ENCODE data around the gene HK3. TPM values are rescaled to one million over a fixed set of nuclear protein-coding genes. Genes with fewer than 3 reads are reported as not detected.

Gene HK3, protein sequence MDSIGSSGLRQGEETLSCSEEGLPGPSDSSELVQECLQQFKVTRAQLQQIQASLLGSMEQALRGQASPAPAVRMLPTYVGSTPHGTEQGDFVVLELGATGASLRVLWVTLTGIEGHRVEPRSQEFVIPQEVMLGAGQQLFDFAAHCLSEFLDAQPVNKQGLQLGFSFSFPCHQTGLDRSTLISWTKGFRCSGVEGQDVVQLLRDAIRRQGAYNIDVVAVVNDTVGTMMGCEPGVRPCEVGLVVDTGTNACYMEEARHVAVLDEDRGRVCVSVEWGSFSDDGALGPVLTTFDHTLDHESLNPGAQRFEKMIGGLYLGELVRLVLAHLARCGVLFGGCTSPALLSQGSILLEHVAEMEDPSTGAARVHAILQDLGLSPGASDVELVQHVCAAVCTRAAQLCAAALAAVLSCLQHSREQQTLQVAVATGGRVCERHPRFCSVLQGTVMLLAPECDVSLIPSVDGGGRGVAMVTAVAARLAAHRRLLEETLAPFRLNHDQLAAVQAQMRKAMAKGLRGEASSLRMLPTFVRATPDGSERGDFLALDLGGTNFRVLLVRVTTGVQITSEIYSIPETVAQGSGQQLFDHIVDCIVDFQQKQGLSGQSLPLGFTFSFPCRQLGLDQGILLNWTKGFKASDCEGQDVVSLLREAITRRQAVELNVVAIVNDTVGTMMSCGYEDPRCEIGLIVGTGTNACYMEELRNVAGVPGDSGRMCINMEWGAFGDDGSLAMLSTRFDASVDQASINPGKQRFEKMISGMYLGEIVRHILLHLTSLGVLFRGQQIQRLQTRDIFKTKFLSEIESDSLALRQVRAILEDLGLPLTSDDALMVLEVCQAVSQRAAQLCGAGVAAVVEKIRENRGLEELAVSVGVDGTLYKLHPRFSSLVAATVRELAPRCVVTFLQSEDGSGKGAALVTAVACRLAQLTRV
- total RNA-seq (10 to 100 TPM; 16.7 to 25.5 TPM), polyA plus RNA-seq (1 to 10 TPM; 4.3 to 9.9 TPM)

DNA sequence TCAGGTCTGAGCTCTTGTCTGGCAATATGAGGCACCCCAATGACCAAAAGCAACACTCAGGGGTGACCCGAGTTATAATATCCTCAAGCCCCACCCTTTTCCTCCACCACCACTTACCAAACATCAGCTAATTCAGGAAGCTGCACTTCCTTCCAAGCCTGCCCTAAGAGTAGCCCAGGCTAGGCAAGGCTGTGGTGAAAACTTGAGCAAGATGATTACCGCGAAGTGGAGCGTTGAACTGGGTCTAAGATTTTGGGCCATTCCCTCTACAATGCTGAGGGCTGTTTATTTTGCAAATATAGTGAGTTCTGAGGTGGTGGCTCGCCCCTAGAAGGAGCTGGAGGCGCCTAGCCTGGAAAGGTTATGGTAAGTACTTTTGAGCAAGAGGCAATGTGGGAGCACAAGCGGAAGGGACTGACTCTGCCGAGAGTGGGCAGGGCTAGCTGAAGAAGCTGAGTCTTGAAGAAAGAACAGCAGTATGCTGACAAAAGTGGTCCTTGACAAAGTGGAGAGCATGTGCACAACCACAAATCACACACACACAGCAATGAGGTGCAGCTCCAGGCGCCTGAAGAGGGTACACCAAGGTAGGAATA lies at the start of gene HK3:
Gene HK3, minus strand, starts transcription at position 51 of the 596 bp plus-strand sequence. CDS start 3,187 bp downstream, outside the sequence.
- Histone ChIP-seq H3K4me3 (ENCODE audit: low read depth in 1 of 3, low read length in 3 of 3) (peak within 1 kb of the TSS in 1 of 3 donors; percentile 3), H3K27me3 (ENCODE audit: control insufficient read depth in 4 of 4, insufficient read depth in 4 of 4, low read length in 3 of 4) (no peaks in the 10 kb centered on the region), H3K9me3 (ENCODE audit: control insufficient read depth in 4 of 4, low read length in 3 of 4) (no peaks in the 10 kb centered on the region), H3K4me1 (ENCODE audit: control insufficient read depth in 4 of 4, insufficient read depth in 4 of 4, low read length in 3 of 4) (no peaks in the 10 kb centered on the region), H3K36me3 (ENCODE audit: control insufficient read depth in 4 of 4, insufficient read depth in 3 of 4, low read depth in 1 of 4, low read length in 3 of 4) (peaks cover 1 to 15% (median 12%) of the 10 kb centered on the region in 4 donors), H3K27ac (ENCODE audit: low read depth in 1 of 2, low read length in 2 of 2) (peak within 1 kb of the TSS in 1 of 2 donors; percentile 13), H3K9ac (ENCODE audit: low read depth in 1 of 2, low read length in 2 of 2) (no peak within 1 kb of the TSS)
- TF ChIP-seq, protein P1, sequence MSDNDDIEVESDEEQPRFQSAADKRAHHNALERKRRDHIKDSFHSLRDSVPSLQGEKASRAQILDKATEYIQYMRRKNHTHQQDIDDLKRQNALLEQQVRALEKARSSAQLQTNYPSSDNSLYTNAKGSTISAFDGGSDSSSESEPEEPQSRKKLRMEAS (IDR thresholded peaks at IDR 0.05), result no peak
- TF ChIP-seq HNF4A (conservative IDR thresholded peaks at IDR 0.05) (no peak), TAF1 (conservative IDR thresholded peaks at IDR 0.05) (no peak), HNF4G (IDR thresholded peaks at IDR 0.05) (no peak), YY1 (IDR thresholded peaks at IDR 0.05) (no peak), EGR1 (IDR thresholded peaks at IDR 0.05; ENCODE audit: low read depth in 2 of 2) (no peak), RXRA (IDR thresholded peaks at IDR 0.05) (no peak), FOXA1 (IDR thresholded peaks at IDR 0.05) (no peak), GABPA (IDR thresholded peaks at IDR 0.05 in 1 of 2, conservative IDR thresholded peaks at IDR 0.05 in 1 of 2) (no peak), NR2F2 (IDR thresholded peaks at IDR 0.05) (no peak), JUND (IDR thresholded peaks at IDR 0.05) (no peak), FOXA2 (IDR thresholded peaks at IDR 0.05) (no peak), SP1 (IDR thresholded peaks at IDR 0.05) (no peak), RAD21 (IDR thresholded peaks at IDR 0.05) (no peak)
- TF ChIP-seq, protein P2, sequence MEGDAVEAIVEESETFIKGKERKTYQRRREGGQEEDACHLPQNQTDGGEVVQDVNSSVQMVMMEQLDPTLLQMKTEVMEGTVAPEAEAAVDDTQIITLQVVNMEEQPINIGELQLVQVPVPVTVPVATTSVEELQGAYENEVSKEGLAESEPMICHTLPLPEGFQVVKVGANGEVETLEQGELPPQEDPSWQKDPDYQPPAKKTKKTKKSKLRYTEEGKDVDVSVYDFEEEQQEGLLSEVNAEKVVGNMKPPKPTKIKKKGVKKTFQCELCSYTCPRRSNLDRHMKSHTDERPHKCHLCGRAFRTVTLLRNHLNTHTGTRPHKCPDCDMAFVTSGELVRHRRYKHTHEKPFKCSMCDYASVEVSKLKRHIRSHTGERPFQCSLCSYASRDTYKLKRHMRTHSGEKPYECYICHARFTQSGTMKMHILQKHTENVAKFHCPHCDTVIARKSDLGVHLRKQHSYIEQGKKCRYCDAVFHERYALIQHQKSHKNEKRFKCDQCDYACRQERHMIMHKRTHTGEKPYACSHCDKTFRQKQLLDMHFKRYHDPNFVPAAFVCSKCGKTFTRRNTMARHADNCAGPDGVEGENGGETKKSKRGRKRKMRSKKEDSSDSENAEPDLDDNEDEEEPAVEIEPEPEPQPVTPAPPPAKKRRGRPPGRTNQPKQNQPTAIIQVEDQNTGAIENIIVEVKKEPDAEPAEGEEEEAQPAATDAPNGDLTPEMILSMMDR (IDR thresholded peaks at IDR 0.05; ENCODE audit: low read depth, low read length, missing input control), result no peak
- TF ChIP-seq, protein P3, sequence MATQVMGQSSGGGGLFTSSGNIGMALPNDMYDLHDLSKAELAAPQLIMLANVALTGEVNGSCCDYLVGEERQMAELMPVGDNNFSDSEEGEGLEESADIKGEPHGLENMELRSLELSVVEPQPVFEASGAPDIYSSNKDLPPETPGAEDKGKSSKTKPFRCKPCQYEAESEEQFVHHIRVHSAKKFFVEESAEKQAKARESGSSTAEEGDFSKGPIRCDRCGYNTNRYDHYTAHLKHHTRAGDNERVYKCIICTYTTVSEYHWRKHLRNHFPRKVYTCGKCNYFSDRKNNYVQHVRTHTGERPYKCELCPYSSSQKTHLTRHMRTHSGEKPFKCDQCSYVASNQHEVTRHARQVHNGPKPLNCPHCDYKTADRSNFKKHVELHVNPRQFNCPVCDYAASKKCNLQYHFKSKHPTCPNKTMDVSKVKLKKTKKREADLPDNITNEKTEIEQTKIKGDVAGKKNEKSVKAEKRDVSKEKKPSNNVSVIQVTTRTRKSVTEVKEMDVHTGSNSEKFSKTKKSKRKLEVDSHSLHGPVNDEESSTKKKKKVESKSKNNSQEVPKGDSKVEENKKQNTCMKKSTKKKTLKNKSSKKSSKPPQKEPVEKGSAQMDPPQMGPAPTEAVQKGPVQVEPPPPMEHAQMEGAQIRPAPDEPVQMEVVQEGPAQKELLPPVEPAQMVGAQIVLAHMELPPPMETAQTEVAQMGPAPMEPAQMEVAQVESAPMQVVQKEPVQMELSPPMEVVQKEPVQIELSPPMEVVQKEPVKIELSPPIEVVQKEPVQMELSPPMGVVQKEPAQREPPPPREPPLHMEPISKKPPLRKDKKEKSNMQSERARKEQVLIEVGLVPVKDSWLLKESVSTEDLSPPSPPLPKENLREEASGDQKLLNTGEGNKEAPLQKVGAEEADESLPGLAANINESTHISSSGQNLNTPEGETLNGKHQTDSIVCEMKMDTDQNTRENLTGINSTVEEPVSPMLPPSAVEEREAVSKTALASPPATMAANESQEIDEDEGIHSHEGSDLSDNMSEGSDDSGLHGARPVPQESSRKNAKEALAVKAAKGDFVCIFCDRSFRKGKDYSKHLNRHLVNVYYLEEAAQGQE (IDR thresholded peaks at IDR 0.05), result no peak
- TF ChIP-seq, protein P4, sequence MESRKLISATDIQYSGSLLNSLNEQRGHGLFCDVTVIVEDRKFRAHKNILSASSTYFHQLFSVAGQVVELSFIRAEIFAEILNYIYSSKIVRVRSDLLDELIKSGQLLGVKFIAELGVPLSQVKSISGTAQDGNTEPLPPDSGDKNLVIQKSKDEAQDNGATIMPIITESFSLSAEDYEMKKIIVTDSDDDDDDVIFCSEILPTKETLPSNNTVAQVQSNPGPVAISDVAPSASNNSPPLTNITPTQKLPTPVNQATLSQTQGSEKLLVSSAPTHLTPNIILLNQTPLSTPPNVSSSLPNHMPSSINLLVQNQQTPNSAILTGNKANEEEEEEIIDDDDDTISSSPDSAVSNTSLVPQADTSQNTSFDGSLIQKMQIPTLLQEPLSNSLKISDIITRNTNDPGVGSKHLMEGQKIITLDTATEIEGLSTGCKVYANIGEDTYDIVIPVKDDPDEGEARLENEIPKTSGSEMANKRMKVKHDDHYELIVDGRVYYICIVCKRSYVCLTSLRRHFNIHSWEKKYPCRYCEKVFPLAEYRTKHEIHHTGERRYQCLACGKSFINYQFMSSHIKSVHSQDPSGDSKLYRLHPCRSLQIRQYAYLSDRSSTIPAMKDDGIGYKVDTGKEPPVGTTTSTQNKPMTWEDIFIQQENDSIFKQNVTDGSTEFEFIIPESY (IDR thresholded peaks at IDR 0.05), result no peak
- 71% methylated on average over 9 of the region's 9 CpGs for WGBS
- DNase-seq (ENCODE audit: low spot score), result peak; percentile 33

Measured in liver (tissue), 9 donors.